HepG2 (cell line): ENCODE measurements around the gene DNAJC21. TPM values are rescaled to one million over a fixed set of nuclear protein-coding genes. Genes with fewer than 3 reads are reported as not detected.

ENCODE experiments used
- CBFB ChIP-seq: sonication (generic); formaldehyde crosslinking; IDR thresholded peaks from 2 replicates; pipeline ENCODE4 v1.4.0; 2020; ENCODE audit warnings: missing genetic modification reagents
- HIVEP1 ChIP-seq: sonication (generic); formaldehyde crosslinking; IDR thresholded peaks from 2 replicates; pipeline ENCODE4 v1.4.0; 2020; ENCODE audit warnings: mild to moderate bottlenecking, missing genetic modification reagents
- KAT8 ChIP-seq: IDR thresholded peaks from 2 replicates; pipeline ENCODE4 v1.6.1; 2016; ENCODE audit warnings: missing genetic modification reagents, missing compliant biosample characterization
- KMT2A ChIP-seq: sonication (generic); formaldehyde crosslinking; IDR thresholded peaks from 2 replicates; pipeline ENCODE4 v1.4.0; 2020; ENCODE audit warnings: missing genetic modification reagents
- MAX ChIP-seq: IDR thresholded peaks from 2 replicates; pipeline ENCODE4 v1.6.1; 2012; ENCODE audit warnings: inconsistent platforms
- NFE2L1 ChIP-seq: sonication (generic); formaldehyde crosslinking; IDR thresholded peaks from 2 replicates; pipeline ENCODE4 v1.4.0; 2020; ENCODE audit warnings: missing genetic modification reagents, mild to moderate bottlenecking, borderline replicate concordance
- POGZ ChIP-seq: sonication (generic); formaldehyde crosslinking; IDR thresholded peaks from 2 replicates; pipeline ENCODE4 v1.4.0; 2020; ENCODE audit warnings: mild to moderate bottlenecking, missing genetic modification reagents
- SIN3A ChIP-seq: IDR thresholded peaks from 2 replicates; pipeline ENCODE4 v1.6.1; 2011; ENCODE audit warnings: low read depth, mild to moderate bottlenecking, control low read depth, low read length, borderline replicate concordance
- SIX4 ChIP-seq: sonication (generic); formaldehyde crosslinking; IDR thresholded peaks from 2 replicates; pipeline ENCODE4 v1.4.0; 2020; ENCODE audit warnings: missing genetic modification reagents
- SNAPC4 ChIP-seq: sonication (generic); formaldehyde crosslinking; IDR thresholded peaks from 2 replicates; pipeline ENCODE4 v1.4.0; 2020; ENCODE audit warnings: mild to moderate bottlenecking, missing genetic modification reagents
- SYNCRIP ChIP-seq: fragments of 200-400 bp; formaldehyde crosslinking; IDR thresholded peaks from 2 replicates; pipeline ENCODE4 v1.6.1; 2018; ENCODE audit warnings: mild to moderate bottlenecking, low read depth, low read length; ENCODE audit not compliant: insufficient read depth
- ZNF205 ChIP-seq: IDR thresholded peaks from 2 replicates; pipeline ENCODE4 v1.6.1; 2018; ENCODE audit warnings: missing biosample characterization, missing genetic modification reagents
- ZNF543 ChIP-seq: sonication (generic); formaldehyde crosslinking; IDR thresholded peaks from 2 replicates; pipeline ENCODE4 v1.4.0; 2020; ENCODE audit warnings: mild to moderate bottlenecking, missing genetic modification reagents
- ZNF567 ChIP-seq: sonication (generic); formaldehyde crosslinking; IDR thresholded peaks from 2 replicates; pipeline ENCODE4 v1.8.1; 2023; ENCODE audit warnings: mild to moderate bottlenecking, missing genetic modification reagents, borderline replicate concordance
- ZNF589 ChIP-seq: sonication (generic); formaldehyde crosslinking; conservative IDR thresholded peaks from 2 replicates; pipeline ENCODE4 v1.8.0; 2022; ENCODE audit warnings: mild to moderate bottlenecking, moderate library complexity, missing genetic modification reagents
- ZNF7 ChIP-seq: IDR thresholded peaks from 2 replicates; pipeline ENCODE4 v1.6.1; 2016; ENCODE audit warnings: missing biosample characterization, missing genetic modification reagents
- ZNF75D ChIP-seq: sonication (generic); formaldehyde crosslinking; IDR thresholded peaks from 2 replicates; pipeline ENCODE4 v1.8.1; 2023; ENCODE audit warnings: missing genetic modification reagents, mild to moderate bottlenecking, borderline replicate concordance
- polyA plus RNA-seq, 8 experiments: library from polyadenylated mRNA; depleted of rRNA in 3 of 8; stranded (reverse) in 7 of 8; unstranded in 1 of 8; fragments of >200 nt; fragmentation: Illumina TruSeq in 4 of 8; extraction: Trizol in 4 of 8; gene quantifications; 2 replicates each; pipeline versions ENCODE4 v1.2.1 to v1.2.3, GENCODE V29; 2011 to 2016; ENCODE audit warnings: low read depth in 4 of 8, missing spikeins in 1 of 8, mixed read lengths in 1 of 8; ENCODE audit not compliant: insufficient read depth in 1 of 8
- total RNA-seq, 5 experiments: library from RNA; depleted of rRNA; stranded (reverse); fragments of >200 nt; fragmentation: Illumina TruSeq; extraction: Trizol; gene quantifications; 2 replicates each; pipeline ENCODE4 v1.2.3, GENCODE V29; 2016; ENCODE audit warnings: low read depth in 1 of 5
- TF ChIP-seq, protein P1 (sequence below): sonication (generic); formaldehyde crosslinking; IDR thresholded peaks from 2 replicates; pipeline ENCODE4 v1.4.0; 2020; ENCODE audit warnings: missing genetic modification reagents
- TF ChIP-seq, protein P2 (sequence below): IDR thresholded peaks from 2 replicates; pipeline ENCODE4 v1.6.1; 2018; ENCODE audit warnings: missing genetic modification reagents
- TF ChIP-seq, protein P3 (sequence below): sonication (generic); formaldehyde crosslinking; IDR thresholded peaks from 2 replicates; pipeline ENCODE4 v1.5.1; 2020; ENCODE audit warnings: missing genetic modification reagents, mild to moderate bottlenecking, borderline replicate concordance

Gene DNAJC21
- total and polyA plus RNA-seq, 2 of the 13 experiments (the other 11 are each of a cell fraction or from before 2014, with no cell fraction given): 10.9 to 41.6 TPM

DNA sequence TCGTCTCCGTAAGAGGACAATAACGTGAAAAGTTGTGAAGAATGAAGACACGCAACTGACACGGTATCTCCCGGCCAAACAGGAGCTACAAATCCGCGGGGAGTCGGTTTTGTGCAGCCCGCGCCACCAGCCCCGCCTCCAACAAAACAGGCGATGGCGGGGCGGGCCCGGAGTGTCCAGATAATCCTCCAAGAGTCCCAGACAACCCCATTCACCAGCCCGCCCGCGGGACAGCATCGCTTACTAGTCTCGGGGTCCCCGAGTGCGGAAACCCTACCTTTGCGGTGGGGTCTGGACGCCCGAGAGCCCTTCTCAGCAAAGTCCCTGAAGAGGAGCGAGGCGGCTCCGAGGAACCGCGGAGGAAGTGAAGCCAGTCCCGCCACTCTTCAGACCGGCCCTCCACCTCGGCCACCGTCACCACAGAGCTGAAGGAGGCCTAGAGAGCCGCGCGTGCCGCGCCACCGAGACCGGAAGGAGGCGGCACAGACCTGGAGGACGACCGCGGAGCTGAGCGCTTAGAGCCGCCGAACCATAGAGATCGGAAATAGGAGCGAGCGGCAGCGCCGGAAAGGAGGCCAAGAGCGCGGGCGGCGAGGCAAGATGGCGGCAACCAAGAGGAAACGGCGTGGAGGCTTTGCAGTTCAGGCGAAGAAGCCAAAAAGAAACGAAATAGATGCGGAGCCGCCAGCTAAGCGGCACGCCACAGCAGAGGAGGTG, 14.1 kb upstream of the DNAJC21 start, which contains the start of the genes BRIX1 and RAD1 (continued):
- TF ChIP-seq, protein P1, sequence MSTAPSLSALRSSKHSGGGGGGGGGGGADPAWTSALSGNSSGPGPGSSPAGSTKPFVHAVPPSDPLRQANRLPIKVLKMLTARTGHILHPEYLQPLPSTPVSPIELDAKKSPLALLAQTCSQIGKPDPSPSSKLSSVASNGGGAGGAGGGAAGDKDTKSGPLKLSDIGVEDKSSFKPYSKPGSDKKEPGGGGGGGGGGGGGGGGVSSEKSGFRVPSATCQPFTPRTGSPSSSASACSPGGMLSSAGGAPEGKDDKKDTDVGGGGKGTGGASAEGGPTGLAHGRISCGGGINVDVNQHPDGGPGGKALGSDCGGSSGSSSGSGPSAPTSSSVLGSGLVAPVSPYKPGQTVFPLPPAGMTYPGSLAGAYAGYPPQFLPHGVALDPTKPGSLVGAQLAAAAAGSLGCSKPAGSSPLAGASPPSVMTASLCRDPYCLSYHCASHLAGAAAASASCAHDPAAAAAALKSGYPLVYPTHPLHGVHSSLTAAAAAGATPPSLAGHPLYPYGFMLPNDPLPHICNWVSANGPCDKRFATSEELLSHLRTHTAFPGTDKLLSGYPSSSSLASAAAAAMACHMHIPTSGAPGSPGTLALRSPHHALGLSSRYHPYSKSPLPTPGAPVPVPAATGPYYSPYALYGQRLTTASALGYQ (CRISPR knock-in tag): peak; percentile 66
- TF ChIP-seq HIVEP1 (CRISPR knock-in tag) (peak; percentile 62; the same call in 1 of the 2 replicates), ZNF543 (CRISPR knock-in tag) (peak; percentile 94; the same call in 1 of the 2 replicates), ZNF589 (CRISPR knock-in tag) (peak; percentile 88), KAT8 (peak; percentile 97), ZNF7 (CRISPR knock-in tag) (no peak), ZNF567 (CRISPR knock-in tag) (0 out of 2 replicates have a peak, but pooled peaks have one; percentile 59), CBFB (CRISPR knock-in tag) (peak; percentile 84; the same call in 1 of the 2 replicates), SNAPC4 (CRISPR knock-in tag) (0 out of 2 replicates have a peak, but pooled peaks have one; percentile 40), ZNF75D (CRISPR knock-in tag) (no peak), MAX (peak; percentile 85), SIX4 (CRISPR knock-in tag) (peak; percentile 52; the same call in 1 of the 2 replicates), SYNCRIP (no peak), ZNF205 (CRISPR knock-in tag) (peak; percentile 78; the same call in 1 of the 2 replicates), NFE2L1 (CRISPR knock-in tag) (no peak), KMT2A (peak; percentile 99), POGZ (peak; percentile 96), SIN3A (peak; percentile 82; the same call in 1 of the 2 replicates)
- TF ChIP-seq, protein P2, sequence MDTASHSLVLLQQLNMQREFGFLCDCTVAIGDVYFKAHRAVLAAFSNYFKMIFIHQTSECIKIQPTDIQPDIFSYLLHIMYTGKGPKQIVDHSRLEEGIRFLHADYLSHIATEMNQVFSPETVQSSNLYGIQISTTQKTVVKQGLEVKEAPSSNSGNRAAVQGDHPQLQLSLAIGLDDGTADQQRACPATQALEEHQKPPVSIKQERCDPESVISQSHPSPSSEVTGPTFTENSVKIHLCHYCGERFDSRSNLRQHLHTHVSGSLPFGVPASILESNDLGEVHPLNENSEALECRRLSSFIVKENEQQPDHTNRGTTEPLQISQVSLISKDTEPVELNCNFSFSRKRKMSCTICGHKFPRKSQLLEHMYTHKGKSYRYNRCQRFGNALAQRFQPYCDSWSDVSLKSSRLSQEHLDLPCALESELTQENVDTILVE (CRISPR knock-in tag): peak; percentile 95
- TF ChIP-seq, protein P3, sequence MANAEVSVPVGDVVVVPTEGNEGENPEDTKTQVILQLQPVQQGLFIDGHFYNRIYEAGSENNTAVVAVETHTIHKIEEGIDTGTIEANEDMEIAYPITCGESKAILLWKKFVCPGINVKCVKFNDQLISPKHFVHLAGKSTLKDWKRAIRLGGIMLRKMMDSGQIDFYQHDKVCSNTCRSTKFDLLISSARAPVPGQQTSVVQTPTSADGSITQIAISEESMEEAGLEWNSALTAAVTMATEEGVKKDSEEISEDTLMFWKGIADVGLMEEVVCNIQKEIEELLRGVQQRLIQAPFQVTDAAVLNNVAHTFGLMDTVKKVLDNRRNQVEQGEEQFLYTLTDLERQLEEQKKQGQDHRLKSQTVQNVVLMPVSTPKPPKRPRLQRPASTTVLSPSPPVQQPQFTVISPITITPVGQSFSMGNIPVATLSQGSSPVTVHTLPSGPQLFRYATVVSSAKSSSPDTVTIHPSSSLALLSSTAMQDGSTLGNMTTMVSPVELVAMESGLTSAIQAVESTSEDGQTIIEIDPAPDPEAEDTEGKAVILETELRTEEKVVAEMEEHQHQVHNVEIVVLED: peak; percentile 84
